ENCODE data around the gene HSF4.

The HSF4 gene

DNA sequence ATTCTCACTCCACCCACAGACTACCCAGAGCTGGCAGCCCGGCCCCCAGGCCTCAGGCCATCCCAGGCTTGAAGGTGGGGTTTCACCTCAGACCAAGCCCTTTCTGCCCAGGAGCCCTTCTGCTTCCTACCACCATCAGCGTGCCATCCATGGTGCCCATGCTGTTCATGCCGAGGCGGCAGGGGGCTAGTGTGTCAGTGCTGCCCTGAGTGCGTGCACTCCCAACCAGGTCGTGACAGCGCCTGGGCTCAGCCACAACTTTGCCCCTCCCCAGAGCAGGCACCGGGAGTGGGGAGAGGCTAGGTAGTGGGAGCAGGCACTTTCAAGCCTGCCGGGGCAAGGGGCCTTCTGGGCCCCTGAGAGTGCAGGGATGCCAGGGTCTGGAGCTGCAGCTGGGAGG lies 22.2 kb upstream of the HSF4 start:
- Mint-ChIP-seq H3K27me3 (no peaks in the 10 kb centered on the region), H3K4me1 (no peaks in the 10 kb centered on the region), H3K4me3 (no peak overlapping the region), H3K36me3 (ENCODE audit: insufficient read depth) (peaks cover 36% of the 10 kb centered on the region), H3K9me3 (no peaks in the 10 kb centered on the region), H3K27ac (ENCODE audit: low read depth) (no peak overlapping the region)
- ATAC-seq (replicated peaks; ENCODE audit: extremely low read depth, poor library complexity, severe bottlenecking) (no peak), DNase-seq (ENCODE audit: low spot score in 2 of 2) (no peak)

DNA sequence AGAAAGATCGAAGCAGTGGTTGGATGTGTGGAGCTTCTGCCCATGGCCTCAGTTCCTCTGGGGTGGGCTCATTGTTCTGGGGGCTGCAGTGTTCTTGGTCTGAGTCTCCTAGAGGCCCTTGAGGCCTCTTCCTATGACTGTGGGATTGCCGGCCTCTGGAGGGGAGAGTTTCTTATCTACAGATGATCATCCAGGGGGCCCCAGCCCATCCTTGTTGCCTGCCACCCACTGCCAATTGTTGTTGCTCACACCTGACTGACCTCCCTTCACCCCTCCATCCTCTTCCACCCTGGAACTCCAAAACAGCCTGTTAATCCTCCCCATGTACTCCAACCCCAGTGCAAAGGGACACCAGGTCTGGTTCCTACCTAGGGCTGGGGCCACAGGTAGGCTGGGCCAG lies 19.6 kb upstream of the HSF4 start:
- Mint-ChIP-seq H3K36me3 (ENCODE audit: insufficient read depth) (peaks cover 26% of the 10 kb centered on the region), H3K9me3 (no peaks in the 10 kb centered on the region), H3K4me1 (no peaks in the 10 kb centered on the region), H3K27me3 (no peaks in the 10 kb centered on the region), H3K27ac (ENCODE audit: low read depth) (no peak overlapping the region), H3K4me3 (no peak overlapping the region)
- no peak for ATAC-seq (replicated peaks; ENCODE audit: extremely low read depth, poor library complexity, severe bottlenecking)
- DNase-seq (ENCODE audit: low spot score in 2 of 2) = no peak

DNA sequence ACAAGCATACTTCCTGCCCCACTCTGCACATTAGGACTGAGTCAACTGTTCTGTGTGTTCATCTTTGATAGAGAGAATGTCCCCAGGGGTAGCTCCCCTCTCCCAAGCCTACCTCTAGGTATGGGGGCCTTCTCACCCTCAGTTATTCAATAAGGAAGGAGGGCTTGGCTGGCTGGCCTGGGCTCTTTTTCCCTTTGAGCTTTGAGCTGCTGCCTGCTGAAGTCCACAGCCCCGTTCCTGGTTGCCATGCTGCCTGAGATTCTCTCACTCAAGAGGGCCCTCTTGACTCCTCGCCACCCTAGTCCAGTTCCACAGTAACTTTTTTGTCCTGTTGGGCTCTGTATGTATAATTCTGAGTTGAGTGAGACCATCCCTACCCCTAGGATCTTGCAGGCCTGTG lies 18.8 kb upstream of the HSF4 start:
- H3K36me3 Mint-ChIP-seq (ENCODE audit: insufficient read depth) = peaks cover 20% of the 10 kb centered on the region
- H3K27ac Mint-ChIP-seq (ENCODE audit: low read depth) = no peak overlapping the region

DNA sequence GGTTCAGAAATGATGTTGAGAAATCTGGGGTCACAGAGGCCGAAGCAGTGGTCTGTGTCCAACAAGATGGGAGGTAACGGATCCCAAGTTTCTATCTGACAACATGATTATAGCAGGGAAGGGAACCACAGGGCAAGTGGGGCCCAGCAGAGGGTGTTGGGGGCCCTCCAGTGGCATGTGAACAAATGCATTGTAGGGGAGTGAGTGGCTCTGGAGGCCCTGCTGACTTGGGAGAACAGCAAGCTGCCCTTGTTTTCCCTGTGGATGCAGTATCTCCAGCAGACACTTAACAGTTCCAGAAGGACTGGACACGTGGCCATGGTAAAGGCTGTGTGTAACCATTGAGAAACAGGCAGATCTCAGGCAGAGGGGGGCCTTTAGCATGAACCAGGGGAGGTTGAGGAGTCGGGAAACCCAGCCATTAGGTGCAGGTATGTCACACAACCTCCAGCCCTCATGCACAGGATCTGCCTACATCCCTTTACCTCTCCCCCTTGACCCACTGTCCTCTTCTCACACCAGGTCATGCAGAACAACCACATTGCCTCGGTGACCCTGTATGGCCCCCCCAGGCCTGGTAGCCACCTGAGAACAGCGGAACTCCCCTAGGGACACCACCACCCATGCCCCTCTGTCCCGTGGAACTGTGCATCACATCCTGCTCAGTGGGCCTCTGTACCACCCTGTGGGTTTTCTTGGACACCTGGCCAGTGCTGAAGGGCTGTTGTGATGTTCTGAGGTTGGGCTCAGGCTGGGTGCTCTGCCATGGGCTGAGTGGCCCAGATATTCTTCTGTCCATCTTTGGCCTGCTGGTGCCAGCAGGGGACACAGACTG lies 17.8 kb upstream of the HSF4 start:
- no peaks in the 10 kb centered on the region for H3K27me3 Mint-ChIP-seq
- H3K9me3 Mint-ChIP-seq = no peaks in the 10 kb centered on the region
- no peak for ATAC-seq (replicated peaks; ENCODE audit: extremely low read depth, poor library complexity, severe bottlenecking)
- no peak for DNase-seq (ENCODE audit: low spot score in 2 of 2)
- peaks cover 9% of the 10 kb centered on the region for H3K4me1 Mint-ChIP-seq
- peaks cover 18% of the 10 kb centered on the region for H3K36me3 Mint-ChIP-seq (ENCODE audit: insufficient read depth)
- H3K27ac Mint-ChIP-seq (ENCODE audit: low read depth) = no peak overlapping the region
- H3K4me3 Mint-ChIP-seq = no peak overlapping the region

More for the DNA sequence above, 18.8 kb upstream of the HSF4 start:
- Mint-ChIP-seq H3K4me3 (no peak overlapping the region), H3K4me1 (no peaks in the 10 kb centered on the region), H3K27me3 (no peaks in the 10 kb centered on the region), H3K9me3 (no peaks in the 10 kb centered on the region)
- ATAC-seq (replicated peaks; ENCODE audit: extremely low read depth, poor library complexity, severe bottlenecking) (no peak), DNase-seq (ENCODE audit: low spot score in 2 of 2) (no peak)

DNA sequence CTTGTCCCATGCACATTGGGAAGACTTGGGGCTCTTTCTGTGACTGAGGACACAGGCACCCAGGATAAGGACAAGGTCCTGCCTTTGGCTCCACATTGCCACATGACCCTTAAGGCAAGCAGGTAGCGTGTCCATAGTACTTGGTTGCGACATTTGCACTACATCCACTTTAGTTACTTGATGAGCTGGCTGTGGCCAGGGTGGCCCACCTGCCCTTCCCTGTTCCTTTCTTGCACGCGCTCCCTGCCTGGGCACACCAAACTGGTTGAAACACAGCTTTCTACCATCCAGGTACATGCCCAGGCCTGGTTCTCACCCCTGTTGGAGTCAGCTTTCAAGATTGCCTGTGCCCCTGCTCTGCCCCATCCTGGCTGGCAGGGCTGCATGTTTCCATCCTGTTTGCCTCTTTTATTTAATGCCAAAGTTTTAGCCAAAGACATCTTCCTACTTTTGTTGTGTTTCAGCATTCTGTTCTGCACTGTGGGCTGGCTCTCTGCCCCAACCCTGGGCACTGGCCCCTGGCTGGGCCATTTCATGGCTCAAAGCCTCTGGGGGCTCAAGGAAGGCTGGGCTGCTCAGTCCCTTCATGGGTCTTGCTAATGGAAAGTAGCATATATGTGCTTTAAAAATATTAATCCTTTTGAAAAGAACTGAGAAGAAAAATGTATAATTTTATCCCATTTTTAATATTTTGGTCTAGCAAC lies 17.0 kb upstream of the HSF4 start:
- no peaks in the 10 kb centered on the region for H3K27me3 Mint-ChIP-seq
- H3K4me1 Mint-ChIP-seq = peaks cover 12% of the 10 kb centered on the region
- DNase-seq (ENCODE audit: low spot score in 2 of 2) (no peak), ATAC-seq (replicated peaks; ENCODE audit: extremely low read depth, poor library complexity, severe bottlenecking) (no peak)
- peaks cover 18% of the 10 kb centered on the region for H3K36me3 Mint-ChIP-seq (ENCODE audit: insufficient read depth)
- no peaks in the 10 kb centered on the region for H3K9me3 Mint-ChIP-seq
- H3K4me3 Mint-ChIP-seq = no peak overlapping the region
- no peak overlapping the region for H3K27ac Mint-ChIP-seq (ENCODE audit: low read depth)

DNA sequence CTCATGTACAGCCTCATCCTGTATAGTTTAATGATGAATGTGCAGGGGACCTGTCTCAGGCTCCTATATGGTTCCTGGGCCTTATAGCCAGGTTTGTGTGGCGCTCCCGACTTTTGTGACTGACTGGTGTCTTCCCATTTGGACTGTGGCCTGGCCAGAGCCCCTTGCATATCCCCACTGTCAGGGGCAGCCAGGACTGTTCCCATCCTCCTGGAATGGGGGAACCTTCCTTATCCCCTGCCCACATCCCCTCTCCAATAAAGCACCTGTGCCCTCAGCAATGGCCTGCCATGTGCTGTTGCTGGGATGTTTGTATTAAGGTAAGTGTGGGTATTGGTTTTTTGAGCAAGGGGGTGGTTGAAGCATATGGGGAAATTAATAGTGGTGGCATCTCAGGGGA lies 16.3 kb upstream of the HSF4 start:
- peaks cover 18% of the 10 kb centered on the region for H3K4me1 Mint-ChIP-seq
- no peaks in the 10 kb centered on the region for H3K27me3 Mint-ChIP-seq
- DNase-seq (ENCODE audit: low spot score in 2 of 2) (no peak), ATAC-seq (replicated peaks; ENCODE audit: extremely low read depth, poor library complexity, severe bottlenecking) (no peak)
- H3K36me3 Mint-ChIP-seq (ENCODE audit: insufficient read depth) = peaks cover 18% of the 10 kb centered on the region
- no peak overlapping the region for H3K27ac Mint-ChIP-seq (ENCODE audit: low read depth)
- no peaks in the 10 kb centered on the region for H3K9me3 Mint-ChIP-seq
- H3K4me3 Mint-ChIP-seq = no peak overlapping the region

DNA sequence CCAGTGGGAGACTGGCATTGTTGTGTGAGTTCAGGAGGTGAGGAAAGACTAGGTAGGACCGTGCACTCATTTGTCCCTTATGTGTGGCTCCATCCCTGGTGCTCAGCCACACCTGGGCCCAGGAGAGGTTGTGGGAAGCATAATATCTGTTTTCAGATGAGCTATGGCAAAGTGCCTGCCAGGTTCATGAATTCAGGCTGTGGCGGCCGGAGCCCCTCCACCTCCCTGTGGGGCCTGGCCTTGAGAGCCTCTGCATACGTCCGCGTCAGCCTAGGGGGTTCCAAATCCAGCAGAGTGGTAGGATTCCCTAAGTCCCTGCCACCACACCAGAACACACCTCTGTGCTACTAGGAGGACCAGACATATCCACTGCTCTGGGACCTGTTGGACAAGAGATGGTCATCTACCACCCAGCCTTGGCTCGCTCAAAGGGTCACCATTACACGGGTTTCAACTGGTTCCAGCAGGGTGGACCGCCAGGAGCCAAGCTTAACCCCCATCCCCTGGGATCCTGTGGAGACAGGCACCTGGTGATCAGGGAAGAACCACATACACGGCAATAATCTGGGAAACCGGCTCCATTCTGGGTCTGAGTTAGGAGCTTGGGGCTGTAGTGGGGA lies 15.8 kb upstream of the HSF4 start:
- peak overlapping the region; percentile 69 for H3K27ac Mint-ChIP-seq (ENCODE audit: low read depth)
- DNase-seq (ENCODE audit: low spot score in 2 of 2) (no peak), ATAC-seq (replicated peaks; ENCODE audit: extremely low read depth, poor library complexity, severe bottlenecking) (no peak)
- H3K4me3 Mint-ChIP-seq = peak overlapping the region; percentile 68
- no peaks in the 10 kb centered on the region for H3K9me3 Mint-ChIP-seq
- peaks cover 18% of the 10 kb centered on the region for H3K36me3 Mint-ChIP-seq (ENCODE audit: insufficient read depth)
- peaks cover 23% of the 10 kb centered on the region for H3K4me1 Mint-ChIP-seq
- no peaks in the 10 kb centered on the region for H3K27me3 Mint-ChIP-seq

DNA sequence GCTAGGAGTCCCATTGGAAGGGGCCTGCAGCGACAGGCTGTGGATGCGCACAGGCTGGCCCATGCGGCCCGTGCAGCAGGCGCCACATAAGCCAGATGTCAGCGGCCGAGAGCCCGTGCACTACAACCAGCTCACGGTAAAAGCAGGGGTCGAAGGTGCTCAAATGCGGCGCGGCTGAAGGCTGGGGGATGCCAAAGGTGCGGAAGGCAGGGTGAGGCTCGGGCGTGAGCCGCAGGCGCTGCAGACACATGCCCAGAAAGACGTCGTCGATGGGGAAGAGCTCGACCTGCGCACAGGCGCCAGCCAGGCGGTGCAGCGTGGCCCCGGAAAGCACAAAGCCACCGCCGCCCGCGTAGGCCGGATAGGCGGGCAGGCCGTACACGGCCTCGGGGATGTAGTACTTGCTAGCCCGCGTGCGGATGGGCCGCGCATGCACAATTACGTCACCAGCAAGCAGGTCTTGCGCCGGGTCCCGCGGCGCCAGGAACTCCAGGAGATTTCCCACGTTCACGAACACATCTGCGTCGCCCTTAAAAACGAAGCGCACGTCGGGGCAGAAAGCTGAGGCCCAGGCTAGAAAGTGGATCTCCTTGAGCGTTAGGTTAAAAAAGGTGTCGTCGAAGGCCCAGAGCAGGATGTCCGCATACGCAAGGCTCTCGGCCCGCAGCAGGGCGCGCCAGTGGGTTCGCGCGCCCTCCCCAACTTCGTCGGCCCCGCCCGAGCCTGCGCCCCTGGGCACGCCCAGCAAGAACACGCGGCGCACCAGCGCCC lies 15.1 kb upstream of the HSF4 start:
- Mint-ChIP-seq H3K4me3 (peak overlapping the region; percentile 68), H3K9me3 (no peaks in the 10 kb centered on the region), H3K27ac (ENCODE audit: low read depth) (peak overlapping the region; percentile 69), H3K4me1 (peaks cover 27% of the 10 kb centered on the region), H3K27me3 (no peaks in the 10 kb centered on the region), H3K36me3 (ENCODE audit: insufficient read depth) (peaks cover 18% of the 10 kb centered on the region)
- ATAC-seq (replicated peaks; ENCODE audit: extremely low read depth, poor library complexity, severe bottlenecking) = no peak
- no peak for DNase-seq (ENCODE audit: low spot score in 2 of 2)

DNA sequence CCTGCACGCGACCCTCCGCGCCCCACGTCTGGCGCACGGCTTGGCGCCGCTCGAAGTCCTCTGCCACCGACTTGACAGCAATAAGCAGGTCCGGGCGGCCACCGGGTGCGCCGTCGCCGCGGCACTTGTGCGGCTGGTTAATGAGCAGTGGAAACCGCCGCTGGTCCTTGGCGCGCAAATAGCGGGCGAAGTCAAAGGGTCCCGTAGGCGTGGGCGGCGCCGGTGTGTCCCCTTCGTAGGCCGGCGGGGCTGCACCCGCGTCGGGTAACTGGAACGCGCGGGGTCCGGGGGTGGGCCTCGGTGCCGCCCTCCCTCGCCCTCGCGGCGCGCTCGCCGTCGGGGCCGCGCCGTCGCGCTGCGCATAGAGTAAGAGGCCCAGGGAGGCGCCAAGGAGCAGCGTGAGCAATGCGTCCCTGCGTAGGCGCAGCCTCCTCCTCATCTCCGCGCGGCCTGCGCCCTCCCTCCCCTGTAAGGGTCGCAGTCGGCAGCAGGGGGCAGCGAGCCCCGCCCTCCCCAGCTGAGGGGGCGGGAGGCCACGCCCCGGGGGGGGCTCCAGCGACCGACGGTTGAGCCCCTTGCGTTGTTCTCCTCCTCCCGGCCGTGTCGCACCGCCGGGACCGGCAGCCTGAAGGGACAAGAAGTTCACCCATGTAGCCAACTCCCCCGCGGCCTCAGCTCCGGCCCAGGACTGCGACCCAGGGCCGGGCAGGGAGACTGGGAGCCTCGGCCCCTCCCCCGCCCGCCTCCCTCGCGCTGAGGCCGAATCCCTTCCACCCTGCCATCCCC lies 14.3 kb upstream of the HSF4 start:
- Mint-ChIP-seq H3K36me3 (ENCODE audit: insufficient read depth) (peaks cover 14% of the 10 kb centered on the region), H3K4me3 (peak overlapping the region; percentile 76), H3K9me3 (no peaks in the 10 kb centered on the region), H3K4me1 (peaks cover 27% of the 10 kb centered on the region), H3K27ac (ENCODE audit: low read depth) (no peak overlapping the region), H3K27me3 (no peaks in the 10 kb centered on the region)
- DNase-seq (ENCODE audit: low spot score in 2 of 2) (no peak), ATAC-seq (replicated peaks; ENCODE audit: extremely low read depth, poor library complexity, severe bottlenecking) (peak; percentile 48)

DNA sequence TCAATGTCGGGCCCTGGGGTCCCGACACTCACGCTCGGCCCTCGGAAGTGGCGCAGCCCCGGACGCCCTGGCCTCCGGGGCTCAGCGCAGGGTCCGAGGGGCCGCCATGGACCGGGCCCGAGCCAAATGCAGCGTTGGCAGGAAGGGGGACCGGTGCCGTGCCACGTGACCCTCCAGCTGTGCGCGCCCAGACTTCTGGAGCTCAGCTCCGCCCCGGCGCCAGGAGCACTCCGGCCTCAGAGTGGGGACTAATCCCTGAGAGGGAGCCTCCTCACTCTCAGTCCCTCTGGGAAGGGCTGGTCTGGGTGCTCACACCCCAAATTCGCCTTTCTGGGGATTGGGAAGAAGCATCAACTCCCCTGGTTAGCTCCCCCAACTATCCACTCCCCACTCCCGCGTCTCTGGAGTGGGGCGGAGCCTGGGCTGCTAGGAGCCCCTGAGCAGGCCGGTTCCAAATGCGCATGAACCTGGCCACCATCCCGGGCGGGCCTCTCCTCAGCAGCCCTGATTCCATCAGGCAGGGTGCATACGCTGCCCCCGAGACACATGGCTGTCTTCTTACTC lies 13.6 kb upstream of the HSF4 start, which contains the start of gene B3GNT9:
B3GNT9 (minus strand) TSS at position 166 of the 564 bp plus-strand sequence. CDS start 513 bp downstream, outside the sequence.
- peak within 1 kb of the TSS; percentile 76 for H3K4me3 Mint-ChIP-seq
- H3K4me1 Mint-ChIP-seq = peaks cover 30% of the 10 kb centered on the region
- DNase-seq (ENCODE audit: low spot score in 2 of 2) (no peak), ATAC-seq (replicated peaks; ENCODE audit: extremely low read depth, poor library complexity, severe bottlenecking) (peak; percentile 41)
- no peaks in the 10 kb centered on the region for H3K27me3 Mint-ChIP-seq
- H3K36me3 Mint-ChIP-seq (ENCODE audit: insufficient read depth) = peaks cover 14% of the 10 kb centered on the region
- no peak within 1 kb of the TSS for H3K27ac Mint-ChIP-seq (ENCODE audit: low read depth)
- H3K9me3 Mint-ChIP-seq = no peaks in the 10 kb centered on the region

DNA sequence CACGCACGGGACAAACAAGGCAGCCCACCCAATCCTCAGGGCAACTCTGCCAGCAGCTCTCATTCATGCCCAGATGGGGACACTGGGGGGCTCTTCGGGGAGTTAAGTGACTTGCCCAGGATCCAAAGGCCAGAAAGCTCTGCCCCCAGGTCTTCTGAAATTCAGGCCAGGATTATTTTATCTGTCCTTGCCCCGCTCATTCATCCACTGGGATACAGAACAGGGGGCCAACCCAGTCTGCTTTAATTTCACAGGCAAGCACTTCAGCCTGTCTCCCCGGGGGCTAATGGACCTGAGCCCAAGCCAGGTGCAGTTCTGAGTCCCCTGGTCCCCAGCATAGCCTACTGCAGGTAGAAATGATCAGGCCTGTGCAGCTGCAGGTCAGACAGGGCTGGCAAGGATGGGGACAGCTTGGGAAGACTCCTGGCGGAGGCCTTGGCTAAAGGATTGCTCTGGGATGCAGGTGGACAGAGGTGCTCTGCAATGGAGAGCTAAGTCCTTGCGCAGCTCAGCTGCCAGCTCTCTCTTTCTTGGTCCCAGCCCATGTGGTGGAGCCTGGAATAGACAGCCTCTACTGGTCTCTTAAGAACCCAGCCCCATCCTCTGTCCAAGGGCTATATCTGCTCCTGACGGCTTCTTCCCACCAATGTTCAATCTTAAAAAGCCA lies 13.0 kb upstream of the HSF4 start:
- Mint-ChIP-seq H3K36me3 (ENCODE audit: insufficient read depth) (peaks cover 10% of the 10 kb centered on the region), H3K4me3 (peak overlapping the region; percentile 76), H3K27me3 (no peaks in the 10 kb centered on the region), H3K9me3 (no peaks in the 10 kb centered on the region), H3K27ac (ENCODE audit: low read depth) (no peak overlapping the region), H3K4me1 (peaks cover 37% of the 10 kb centered on the region)
- ATAC-seq (replicated peaks; ENCODE audit: extremely low read depth, poor library complexity, severe bottlenecking) = no peak
- DNase-seq (ENCODE audit: low spot score in 2 of 2) = no peak

All from central memory CD8-positive, alpha-beta T cell (primary cell).